Hindlimb muscle (tissue), 1 donor: ENCODE measurements around the gene AIM2. TPM values are rescaled to one million over a fixed set of nuclear protein-coding genes. Genes with fewer than 3 reads are reported as not detected.
"Not testable (repeated sequence)": the region's sequence is repeated elsewhere in the genome, so short reads cannot be mapped to it uniquely, and the experiment has no call there.

ENCODE experiments used
- DNase-seq: peaks from one replicate; pipeline ENCODE4 v3.0.0-alpha.2; 2013
- polyA plus RNA-seq: library from polyadenylated mRNA; unstranded; fragments of 120-200 nt; gene quantifications from one replicate; pipeline ENCODE4 v1.2.1, GENCODE V29; 2013; ENCODE audit not compliant: insufficient read length

AIM2 gene, protein sequence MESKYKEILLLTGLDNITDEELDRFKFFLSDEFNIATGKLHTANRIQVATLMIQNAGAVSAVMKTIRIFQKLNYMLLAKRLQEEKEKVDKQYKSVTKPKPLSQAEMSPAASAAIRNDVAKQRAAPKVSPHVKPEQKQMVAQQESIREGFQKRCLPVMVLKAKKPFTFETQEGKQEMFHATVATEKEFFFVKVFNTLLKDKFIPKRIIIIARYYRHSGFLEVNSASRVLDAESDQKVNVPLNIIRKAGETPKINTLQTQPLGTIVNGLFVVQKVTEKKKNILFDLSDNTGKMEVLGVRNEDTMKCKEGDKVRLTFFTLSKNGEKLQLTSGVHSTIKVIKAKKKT
- 0.40 TPM for polyA plus RNA-seq

GRCh38 chr1:159076438-159077119 is at the start of gene AIM2:
TSS of gene AIM2 (minus strand) at chr1:159076766. CDS start at chr1:159073499, 3,267 bp downstream.
- no peak for DNase-seq

GRCh38 chr1:159123587-159123986 is 47.0 kb upstream of the AIM2 start:
- DNase-seq: no peak

GRCh38 chr1:159122005-159122621 is 45.5 kb upstream of the AIM2 start:
- DNase-seq: no peak

DNA sequence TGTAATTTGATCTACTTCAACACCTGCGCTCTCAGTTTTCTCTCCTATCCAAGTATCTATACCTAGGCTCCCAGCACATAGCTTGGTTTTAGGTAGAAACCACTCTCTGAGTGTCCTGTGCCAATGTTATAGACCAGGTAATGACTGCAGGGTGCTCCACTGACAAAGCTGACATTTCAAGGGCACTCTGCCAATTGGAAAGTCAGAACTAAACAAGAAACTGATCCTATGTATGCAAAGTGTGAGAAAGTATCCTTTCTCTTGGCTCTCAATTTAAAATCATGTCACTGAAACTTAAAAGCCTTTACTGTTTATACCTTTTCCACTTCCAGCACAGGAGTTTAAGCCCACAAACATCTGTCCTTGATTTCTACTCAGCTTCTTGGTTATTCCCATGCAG is 45.0 kb upstream of the AIM2 start:
- DNase-seq: no peak

DNA sequence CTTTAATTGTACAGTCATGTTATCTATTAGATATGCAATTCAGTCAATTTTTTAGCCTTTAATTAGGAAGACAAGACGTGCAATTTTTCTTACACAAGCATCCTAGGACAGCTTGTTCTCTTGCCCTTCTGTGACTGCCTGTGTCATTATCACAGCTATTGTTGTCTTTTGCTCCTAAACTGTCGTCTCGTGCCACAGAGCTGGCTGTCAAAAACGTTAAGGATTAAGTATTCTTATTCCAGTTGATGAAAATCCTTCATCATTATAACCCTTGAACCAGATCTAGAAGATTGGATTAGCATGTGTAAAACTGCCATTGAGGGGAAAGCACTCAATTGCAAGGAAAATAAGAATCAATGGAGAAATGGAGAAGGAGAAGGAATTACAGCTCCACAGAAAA is 43.8 kb upstream of the AIM2 start:
- no peak for DNase-seq

- no peak for DNase-seq
These were observed 37.2 kb upstream of the AIM2 start for GRCh38 chr1:159113596-159114433.

DNA sequence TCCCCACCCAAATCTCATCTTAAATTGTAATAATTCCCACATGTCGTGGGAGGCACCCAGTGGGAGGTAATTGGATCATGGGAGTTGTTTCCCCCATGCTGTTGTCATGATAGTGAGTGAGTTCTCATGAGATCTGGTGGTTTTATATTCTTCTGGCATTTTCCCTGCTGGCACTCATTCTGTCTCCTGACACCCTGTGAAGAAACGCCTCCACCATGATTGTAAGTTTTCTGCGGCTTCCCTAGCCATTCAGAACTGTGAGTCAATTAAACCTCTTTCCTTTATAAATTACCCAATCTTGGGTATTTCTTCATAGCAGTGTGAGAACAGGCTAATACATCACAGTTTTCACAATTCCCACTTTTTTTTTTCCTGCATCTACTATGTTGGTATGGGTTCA is 26.5 kb upstream of the AIM2 start:
- not testable (repeated sequence) for DNase-seq

DNA sequence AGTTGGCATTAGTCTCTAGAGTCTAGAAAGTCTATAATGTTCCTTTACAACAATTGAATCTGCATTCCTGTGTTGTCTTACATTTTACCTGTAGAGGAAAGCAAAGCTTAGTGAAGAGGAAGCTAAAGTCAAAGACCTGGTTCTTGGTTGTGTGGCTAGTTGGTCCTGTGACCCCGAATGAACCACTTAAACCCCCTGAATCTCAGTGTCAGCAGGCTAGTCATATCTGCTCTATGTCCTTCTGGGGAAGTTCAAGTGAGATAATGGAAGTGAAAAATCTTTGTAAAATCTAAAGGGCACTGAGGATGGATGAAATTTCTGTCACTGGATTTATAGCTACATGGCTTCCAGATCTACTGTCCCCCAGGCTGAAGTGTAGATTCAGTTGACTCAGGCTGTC is 24.0 kb upstream of the AIM2 start:
- no peak for DNase-seq

DNA sequence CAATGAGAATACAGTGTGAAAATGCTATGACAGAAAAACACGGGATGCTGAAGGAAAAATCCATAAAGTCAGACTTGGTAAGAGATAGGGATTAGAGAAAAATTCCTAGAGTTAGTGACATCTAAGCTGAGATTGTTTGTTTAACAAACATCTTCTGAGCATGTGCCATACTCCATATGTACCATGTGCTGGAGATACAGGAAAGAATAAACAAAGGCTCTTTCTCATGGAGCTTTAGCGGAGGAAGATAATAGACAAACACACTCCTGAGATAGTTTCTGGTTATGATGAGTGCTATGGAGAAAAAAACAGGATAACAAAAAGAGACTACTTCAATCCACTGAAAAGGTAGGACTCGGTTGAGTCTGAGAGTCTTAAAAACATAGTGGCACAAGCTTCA is 22.0 kb upstream of the AIM2 start:
- no peak for DNase-seq

- no peak for DNase-seq
These were observed 15.6 kb upstream of the AIM2 start for GRCh38 chr1:159092036-159092760.

GRCh38 chr1:159091607-159092031 is 15.1 kb upstream of the AIM2 start:
- no peak for DNase-seq

DNA sequence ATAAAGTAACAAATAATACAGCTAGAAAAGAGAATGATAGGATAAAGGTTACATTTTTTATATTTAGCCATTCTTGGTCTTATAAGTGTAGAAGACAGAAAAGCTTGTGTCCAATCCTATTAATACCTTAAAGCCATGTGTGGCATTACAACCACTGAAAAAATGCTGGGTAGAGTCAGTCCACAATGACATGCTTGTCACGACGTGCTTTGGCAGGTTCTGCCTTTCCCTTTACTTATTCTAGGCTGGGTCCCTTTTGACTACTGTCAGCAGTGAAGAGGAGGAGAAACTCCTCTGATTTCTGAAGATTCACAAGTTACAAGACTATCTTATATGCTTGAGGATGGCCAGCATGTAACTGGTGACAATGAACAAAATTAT is 14.6 kb upstream of the AIM2 start:
- no peak for DNase-seq

- DNase-seq: no peak
These were observed 14.0 kb upstream of the AIM2 start for GRCh38 chr1:159090286-159091179.

DNA sequence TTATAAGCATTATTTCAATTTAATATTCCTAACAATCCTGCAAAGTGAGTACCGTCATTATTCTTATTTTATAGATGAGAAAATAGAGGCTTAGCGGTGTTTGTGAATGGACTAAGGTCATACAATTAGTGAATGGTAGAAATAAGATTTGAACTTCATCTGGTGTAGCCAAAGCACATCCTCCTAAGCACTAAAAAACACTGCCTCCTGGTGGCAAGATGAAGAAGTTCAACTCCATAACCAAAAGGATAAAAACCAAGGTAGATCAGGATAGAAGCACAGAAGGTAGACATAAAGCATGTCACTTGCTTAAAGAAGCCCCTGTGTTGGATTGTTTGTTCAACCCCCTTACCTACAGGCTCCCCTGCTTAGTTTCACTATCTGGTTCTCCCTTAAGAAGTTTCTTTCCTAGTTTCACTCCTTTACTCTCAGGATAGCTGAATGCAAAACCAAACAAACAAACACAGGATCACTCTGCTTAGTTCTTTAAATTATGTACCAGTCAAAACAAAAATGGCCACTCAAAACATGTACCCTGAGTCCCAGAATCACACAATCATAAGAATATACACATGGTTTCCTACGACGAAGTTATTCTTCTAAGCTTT is 12.7 kb upstream of the AIM2 start:
- no peak for DNase-seq

DNA sequence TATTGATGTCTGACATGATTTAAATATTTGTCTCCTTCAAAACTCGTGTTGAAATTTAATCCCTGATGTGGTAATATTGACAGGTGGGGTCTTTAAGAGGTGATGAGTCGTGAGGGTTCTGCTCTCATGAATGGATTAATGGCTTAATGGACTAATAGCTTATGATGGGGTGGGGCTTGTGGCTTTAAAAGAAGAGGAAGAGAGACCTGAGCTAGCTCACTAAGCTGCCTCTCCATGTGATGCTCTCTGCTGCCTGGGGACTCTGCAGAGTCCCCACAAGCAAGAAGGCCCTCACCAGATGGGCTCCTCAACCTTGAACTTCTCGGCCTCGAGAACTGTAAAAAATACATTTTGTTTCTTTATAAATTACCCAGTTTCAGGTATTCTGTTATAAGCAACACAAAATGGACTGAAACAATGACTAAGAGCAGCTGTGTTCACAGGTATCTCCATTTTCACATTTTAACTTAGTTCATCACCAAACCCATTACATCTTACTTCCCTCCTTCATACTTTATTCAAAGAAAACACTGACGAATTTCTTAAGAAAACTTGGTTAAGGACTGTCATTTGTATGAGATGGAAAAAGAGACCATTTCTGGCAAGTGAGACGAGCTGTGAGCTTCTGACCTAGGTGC is 12.1 kb upstream of the AIM2 start:
- no peak for DNase-seq

- no peak for DNase-seq
These were observed 11.5 kb upstream of the AIM2 start for GRCh38 chr1:159088050-159088449.

DNA sequence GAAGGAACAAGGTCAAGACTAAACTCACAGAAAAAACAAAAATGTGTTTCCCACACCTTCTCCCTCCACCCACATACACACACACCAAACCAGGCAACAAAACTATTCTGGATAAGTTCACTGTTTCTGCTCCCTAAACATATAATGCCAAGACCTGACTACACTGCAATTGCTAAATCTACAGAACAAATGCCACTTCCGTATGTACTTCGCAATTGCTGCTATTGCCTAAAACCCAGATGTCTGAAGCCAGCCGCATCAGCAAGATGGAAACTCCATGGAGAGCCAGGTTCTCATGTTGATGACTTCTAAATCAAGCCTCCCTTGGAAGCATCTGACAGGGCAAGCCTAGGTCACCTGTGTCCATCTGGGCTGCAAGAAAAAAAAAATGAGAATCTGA is 8.3 kb upstream of the AIM2 start:
- no peak for DNase-seq

DNA sequence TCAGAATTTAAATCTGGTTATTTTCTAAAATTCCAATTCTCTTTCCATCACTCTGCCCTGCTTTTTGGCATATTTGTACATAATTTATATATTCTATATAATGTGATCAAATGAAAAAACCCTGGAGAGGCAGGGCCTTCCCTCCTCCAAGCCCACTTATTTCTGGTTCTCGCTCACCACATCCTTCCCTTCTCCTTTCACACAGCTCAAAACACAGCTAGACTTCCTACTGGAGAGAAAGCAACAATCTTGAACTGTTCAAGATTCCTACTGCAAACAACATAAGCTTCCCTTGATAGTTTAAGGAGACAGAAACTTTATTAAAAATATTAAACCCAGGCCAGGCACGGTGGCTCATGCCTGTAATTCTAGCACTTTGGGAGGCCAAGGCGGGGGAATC is 7.6 kb upstream of the AIM2 start:
- no peak for DNase-seq

GRCh38 chr1:159083013-159083412 is 6.4 kb upstream of the AIM2 start:
- DNase-seq: no peak

DNA sequence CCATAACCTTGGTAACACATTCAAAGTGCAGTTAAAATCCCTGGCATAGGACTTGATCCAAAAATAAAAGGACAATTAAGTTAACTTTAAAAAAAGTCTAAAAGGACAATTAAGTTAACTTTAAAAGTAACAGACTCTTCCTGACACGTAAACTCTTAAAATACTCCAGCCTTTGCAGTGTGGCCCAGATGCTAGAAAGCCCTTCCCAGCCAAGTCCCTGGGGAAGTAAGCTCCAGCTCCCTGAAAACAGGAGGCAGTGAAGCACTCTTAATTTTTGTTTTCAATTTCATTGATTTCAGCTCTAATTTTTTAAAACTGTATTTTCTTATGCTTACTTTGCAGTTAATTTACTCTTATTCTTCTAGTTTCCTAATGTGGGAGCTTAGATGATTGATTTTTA is 5.1 kb upstream of the AIM2 start:
- DNase-seq: no peak
